A673 (cell line): ENCODE data around the gene RSAD1.

Source experiments
- EZH2 ChIP-seq: fragments of 200-600 bp; sonication (generic); IDR thresholded peaks from 2 replicates; pipeline ENCODE4 v1.6.1; 2017; ENCODE audit warnings: borderline replicate concordance, low read depth, mild to moderate bottlenecking, mixed read lengths, antibody characterized with exemption, low read length; ENCODE audit not compliant: poor library complexity, severe bottlenecking
- TF ChIP-seq, protein P1 (sequence below): fragments of 300-800, 200-600 bp; sonication (generic); conservative IDR thresholded peaks from 2 replicates; pipeline ENCODE4 v1.5.1; 2017; ENCODE audit warnings: low read depth, mild to moderate bottlenecking, antibody characterized with exemption, low read length, moderate library complexity, mixed read lengths

GRCh38 chr17:50527949-50528474, 49.4 kb downstream of the RSAD1 start:
- TF ChIP-seq, protein P1, sequence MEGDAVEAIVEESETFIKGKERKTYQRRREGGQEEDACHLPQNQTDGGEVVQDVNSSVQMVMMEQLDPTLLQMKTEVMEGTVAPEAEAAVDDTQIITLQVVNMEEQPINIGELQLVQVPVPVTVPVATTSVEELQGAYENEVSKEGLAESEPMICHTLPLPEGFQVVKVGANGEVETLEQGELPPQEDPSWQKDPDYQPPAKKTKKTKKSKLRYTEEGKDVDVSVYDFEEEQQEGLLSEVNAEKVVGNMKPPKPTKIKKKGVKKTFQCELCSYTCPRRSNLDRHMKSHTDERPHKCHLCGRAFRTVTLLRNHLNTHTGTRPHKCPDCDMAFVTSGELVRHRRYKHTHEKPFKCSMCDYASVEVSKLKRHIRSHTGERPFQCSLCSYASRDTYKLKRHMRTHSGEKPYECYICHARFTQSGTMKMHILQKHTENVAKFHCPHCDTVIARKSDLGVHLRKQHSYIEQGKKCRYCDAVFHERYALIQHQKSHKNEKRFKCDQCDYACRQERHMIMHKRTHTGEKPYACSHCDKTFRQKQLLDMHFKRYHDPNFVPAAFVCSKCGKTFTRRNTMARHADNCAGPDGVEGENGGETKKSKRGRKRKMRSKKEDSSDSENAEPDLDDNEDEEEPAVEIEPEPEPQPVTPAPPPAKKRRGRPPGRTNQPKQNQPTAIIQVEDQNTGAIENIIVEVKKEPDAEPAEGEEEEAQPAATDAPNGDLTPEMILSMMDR, result no peak
- no peak for TF ChIP-seq EZH2
